ENCODE data around the gene NINJ1.
"Not testable (repeated sequence)": the region's sequence is repeated elsewhere in the genome, so short reads cannot be mapped to it uniquely, and the experiment has no call there.

Gene NINJ1

GRCh38 chr9:93159601-93160471 is 25.8 kb upstream of the NINJ1 start:
- DNase-seq = peak; percentile 83

GRCh38 chr9:93156475-93157008 is 22.5 kb upstream of the NINJ1 start:
- DNase-seq = no peak

- no peak for DNase-seq
Measured at GRCh38 chr9:93155716-93156474, 21.8 kb upstream of the NINJ1 start.

- peak; percentile 4 for DNase-seq
Measured at GRCh38 chr9:93154293-93154903, 20.3 kb upstream of the NINJ1 start.

- no peak for DNase-seq
Measured at GRCh38 chr9:93151097-93151784, 17.2 kb upstream of the NINJ1 start.

- no peak for DNase-seq
Measured at GRCh38 chr9:93149361-93149760, 15.3 kb upstream of the NINJ1 start.

GRCh38 chr9:93148721-93149120 is 14.7 kb upstream of the NINJ1 start:
- DNase-seq = no peak

GRCh38 chr9:93147632-93148031 is 13.6 kb upstream of the NINJ1 start:
- DNase-seq = no peak

- DNase-seq = not testable (repeated sequence)
Measured at GRCh38 chr9:93146696-93147095, 12.6 kb upstream of the NINJ1 start.

GRCh38 chr9:93143830-93144530 is 9.9 kb upstream of the NINJ1 start:
- DNase-seq = no peak

- no peak for DNase-seq
Measured at GRCh38 chr9:93141771-93142483, 7.9 kb upstream of the NINJ1 start.

- no peak for DNase-seq
Measured at GRCh38 chr9:93139365-93140182, 5.5 kb upstream of the NINJ1 start.

- DNase-seq = no peak
Measured at GRCh38 chr9:93138171-93138764, 4.2 kb upstream of the NINJ1 start.

- DNase-seq = no peak
Measured at GRCh38 chr9:93137362-93137761, 3.3 kb upstream of the NINJ1 start.

GRCh38 chr9:93136011-93136440 is 2.0 kb upstream of the NINJ1 start:
- DNase-seq = no peak

GRCh38 chr9:93134740-93135444 is 841 bp upstream of the NINJ1 start:
- no peak for DNase-seq

GRCh38 chr9:93133681-93134014 is 403 bp downstream of the NINJ1 start:
- DNase-seq = peak; percentile 61

- DNase-seq = no peak
Measured at GRCh38 chr9:93132946-93133680, 938 bp downstream of the NINJ1 start.
